Measurements from ENCODE around the gene ATOH8. TPM values are rescaled to one million over a fixed set of nuclear protein-coding genes. Genes with fewer than 3 reads are reported as not detected.
"Not testable (repeated sequence)": the region's sequence is repeated elsewhere in the genome, so short reads cannot be mapped to it uniquely, and the experiment has no call there.

ATOH8 gene
- polyA plus RNA-seq, 1 donor, result 10.3 TPM

GRCh38 chr2:85826990-85827878 is 73.4 kb downstream of the ATOH8 start:
- DNase-seq, result peak; percentile 63

GRCh38 chr2:85827879-85828569 is 74.2 kb downstream of the ATOH8 start:
- DNase-seq, result no peak

GRCh38 chr2:85828725-85829124 is 74.9 kb downstream of the ATOH8 start:
- DNase-seq, result no peak

GRCh38 chr2:85829394-85829793 is 75.6 kb downstream of the ATOH8 start:
- not testable (repeated sequence) for DNase-seq

GRCh38 chr2:85830645-85831044 is 76.9 kb downstream of the ATOH8 start:
- DNase-seq, result no peak

GRCh38 chr2:85831735-85832134 is 77.9 kb downstream of the ATOH8 start:
- DNase-seq, result no peak

- DNase-seq, result no peak
Observed at GRCh38 chr2:85834466-85834865, 80.7 kb downstream of the ATOH8 start.

Other genes starting within 250 kb of the ATOH8 start
- gene MAT2A, start 214.8 kb upstream of the ATOH8 start, polyA plus RNA-seq (ENCODE audit: insufficient read length), result 467 TPM
- gene GGCX, start 192.5 kb upstream of the ATOH8 start, polyA plus RNA-seq (ENCODE audit: insufficient read length), result 41.2 TPM
- 89.3 TPM for gene VAMP8, start 176.4 kb upstream of the ATOH8 start, polyA plus RNA-seq (ENCODE audit: insufficient read length)
- 33.8 TPM for gene VAMP5, start 169.6 kb upstream of the ATOH8 start, polyA plus RNA-seq (ENCODE audit: insufficient read length)
- gene RNF181, start 158.2 kb upstream of the ATOH8 start, polyA plus RNA-seq (ENCODE audit: insufficient read length), result 121 TPM
- 36.2 TPM for gene TMEM150A, start 151.3 kb upstream of the ATOH8 start, polyA plus RNA-seq (ENCODE audit: insufficient read length)
- 75.9 TPM for gene C2orf68, start 141.9 kb upstream of the ATOH8 start, polyA plus RNA-seq (ENCODE audit: insufficient read length)
- 74.8 TPM for gene USP39, start 137.8 kb upstream of the ATOH8 start, polyA plus RNA-seq (ENCODE audit: insufficient read length)
- gene SFTPB, start 85.8 kb upstream of the ATOH8 start, polyA plus RNA-seq (ENCODE audit: insufficient read length), result 0.18 TPM
- gene GNLY, start 59.6 kb upstream of the ATOH8 start, polyA plus RNA-seq (ENCODE audit: insufficient read length), result 0.27 TPM
- gene ST3GAL5, start 135.0 kb downstream of the ATOH8 start, polyA plus RNA-seq (ENCODE audit: insufficient read length), result 14.7 TPM

All from left kidney (tissue), 2 donors.